K562 (cell line): ENCODE data around the gene PDIA4. TPM values are rescaled to one million over a fixed set of nuclear protein-coding genes. Genes with fewer than 3 reads are reported as not detected.

ENCODE experiments used
- ASH1L ChIP-seq: fragments of 450-650 bp; IDR thresholded peaks from 2 replicates; pipeline ENCODE4 v1.6.1; 2018; ENCODE audit warnings: borderline replicate concordance, mild to moderate bottlenecking, low read depth; ENCODE audit not compliant: partially characterized antibody
- CEBPG ChIP-seq, 3 experiments: fragments of 200-800 bp in 1 of 3; sonication (Bioruptor generic) in 1 of 3; sonication (generic) in 1 of 3; formaldehyde crosslinking in 1 of 3; IDR thresholded peaks in 2 of 3; conservative IDR thresholded peaks in 1 of 3; 2 replicates each; pipeline versions ENCODE4 v1.6.1 to v1.8.0; 2016 to 2022; ENCODE audit warnings: missing compliant biosample characterization in 2 of 3, missing genetic modification characterization in 2 of 3, mild to moderate bottlenecking in 1 of 3, missing genetic modification reagents in 1 of 3
- EP400 ChIP-seq: fragments of 450-650 bp; IDR thresholded peaks from 2 replicates; pipeline ENCODE4 v1.6.1; 2017; ENCODE audit warnings: antibody characterized with exemption, mild to moderate bottlenecking, moderate library complexity
- FOS ChIP-seq: IDR thresholded peaks from 3 replicates; pipeline ENCODE4 v1.6.1; 2011; ENCODE audit not compliant: insufficient read length; ENCODE audit errors: extremely low read depth
- HNRNPH1 ChIP-seq: fragments of 200-400 bp; formaldehyde crosslinking; optimal IDR thresholded peaks from 2 replicates; pipeline ENCODE3; 2017; ENCODE audit warnings: low read depth, mild to moderate bottlenecking, low read length, moderate library complexity
- MYNN ChIP-seq, 2 experiments: sonication (generic); formaldehyde crosslinking in 1 of 2; IDR thresholded peaks; 2 replicates each; pipeline versions ENCODE4 v1.5.0 to v1.6.1; 2016 to 2020; ENCODE audit warnings: antibody characterized with exemption in 1 of 2, missing genetic modification reagents in 1 of 2
- NR2C2 ChIP-seq, 2 experiments: fragments of 200-800 bp in 1 of 2; sonication (Bioruptor generic) in 1 of 2; sonication (generic) in 1 of 2; formaldehyde crosslinking in 1 of 2; IDR thresholded peaks; 2 replicates each; pipeline versions ENCODE4 v1.6.1 to v1.8.0; 2016 to 2022; ENCODE audit warnings: mild to moderate bottlenecking in 1 of 2, missing compliant biosample characterization in 1 of 2, missing genetic modification characterization in 1 of 2, missing genetic modification reagents in 1 of 2
- RBM34 ChIP-seq: fragments of 200-400 bp; formaldehyde crosslinking; IDR thresholded peaks from 2 replicates; pipeline ENCODE4 v1.6.1; 2018; ENCODE audit warnings: low read length, borderline replicate concordance; ENCODE audit not compliant: insufficient read depth
- RFX1 ChIP-seq: fragments of 450-650 bp; IDR thresholded peaks from 2 replicates; pipeline ENCODE4 v1.6.1; 2016; ENCODE audit warnings: mild to moderate bottlenecking, moderate library complexity
- RHOXF2B ChIP-seq: fragments of 250-450 bp; sonication (Bioruptor Pico); conservative IDR thresholded peaks from 2 replicates; pipeline ENCODE4 v1.5.1; 2021
- SAFB ChIP-seq: fragments of 200-400 bp; formaldehyde crosslinking; IDR thresholded peaks from 2 replicates; pipeline ENCODE4 v1.6.1; 2017; ENCODE audit warnings: low read depth, low read length, borderline replicate concordance
- SREBF2 ChIP-seq: sonication (generic); formaldehyde crosslinking; IDR thresholded peaks from 2 replicates; pipeline ENCODE4 v1.4.0; 2020; ENCODE audit warnings: mild to moderate bottlenecking, missing genetic modification reagents
- TFAM ChIP-seq: fragments of 250-450 bp; sonication (Bioruptor Pico); conservative IDR thresholded peaks from 2 replicates; pipeline ENCODE4 v1.5.0; 2021; ENCODE audit warnings: mild to moderate bottlenecking, moderate library complexity
- THRAP3 ChIP-seq: fragments of 450-650 bp; IDR thresholded peaks from 2 replicates; pipeline ENCODE4 v1.6.1; 2016; ENCODE audit warnings: mild to moderate bottlenecking, inconsistent platforms, borderline replicate concordance
- U2AF2 ChIP-seq: fragments of 200-400 bp; formaldehyde crosslinking; optimal IDR thresholded peaks from 2 replicates; pipeline ENCODE3; 2017; ENCODE audit warnings: low read depth, mild to moderate bottlenecking, low read length
- ZKSCAN3 ChIP-seq: fragments of 250-450 bp; sonication (Bioruptor Pico); IDR thresholded peaks from 2 replicates; pipeline ENCODE4 v1.4.0; 2020
- ZNF197 ChIP-seq: fragments of 200-800 bp; sonication (Bioruptor generic); IDR thresholded peaks from 2 replicates; pipeline ENCODE4 v1.6.1; 2016; ENCODE audit warnings: low read depth, missing genetic modification characterization, missing compliant biosample characterization
- ZNF212 ChIP-seq: fragments of 450-650 bp; formaldehyde crosslinking; IDR thresholded peaks from 2 replicates; pipeline ENCODE4 v1.4.0; 2020; ENCODE audit warnings: mild to moderate bottlenecking
- polyA plus RNA-seq, 8 experiments: library from polyadenylated mRNA; depleted of rRNA in 4 of 8; stranded (reverse) in 5 of 8; unstranded in 3 of 8; fragments of >200 nt; fragmentation: Nextera tagmentation in 2 of 8; fragmentation: Illumina TruSeq in 1 of 8; extraction: Ambion mirVana in 2 of 8; extraction: Trizol in 1 of 8; gene quantifications; 2 replicates each; pipeline versions ENCODE4 v1.2.1 to v1.2.3, GENCODE V29; 2011 to 2014; ENCODE audit warnings: inconsistent platforms in 1 of 8, missing spikeins in 1 of 8
- total RNA-seq, 7 experiments: library from RNA; depleted of rRNA in 6 of 7; stranded (reverse); fragments of >200 nt in 6 of 7; fragmentation: Illumina TruSeq in 2 of 7; extraction: Trizol in 2 of 7; gene quantifications; 2 replicates each; pipeline versions ENCODE4 v1.2.1 to v1.2.3, GENCODE V29; 2011 to 2021; ENCODE audit warnings: low replicate concordance in 1 of 7
- TF ChIP-seq, protein P1 (sequence below): fragments of 250-450 bp; sonication (Bioruptor Pico); IDR thresholded peaks from 2 replicates; pipeline ENCODE4 v1.8.0; 2021; ENCODE audit warnings: mild to moderate bottlenecking, moderate library complexity
- TF ChIP-seq, protein P2 (sequence below): fragments of 450-650 bp; formaldehyde crosslinking; IDR thresholded peaks from 2 replicates; pipeline ENCODE4 v1.4.0; 2020; ENCODE audit warnings: mild to moderate bottlenecking, moderate library complexity
- TF ChIP-seq, protein P3 (sequence below): fragments of 250-450 bp; sonication (Bioruptor Pico); IDR thresholded peaks from 2 replicates; pipeline ENCODE4 v1.5.0; 2021
- TF ChIP-seq, protein P4 (sequence below): fragments of 450-650 bp; IDR thresholded peaks from 2 replicates; pipeline ENCODE4 v1.6.1; 2016; ENCODE audit warnings: missing biosample characterization, missing genetic modification characterization
- TF ChIP-seq, protein P5 (sequence below): fragments of 450-650 bp; conservative IDR thresholded peaks from 2 replicates; pipeline ENCODE4 v1.6.1; 2016; ENCODE audit warnings: missing genetic modification characterization, low read depth, mild to moderate bottlenecking, missing compliant biosample characterization, moderate library complexity

The PDIA4 gene
- total and polyA plus RNA-seq, 9 of the 15 experiments (the other 6 are each of a cell fraction or from before 2014, with no cell fraction given), result 9.1 to 175 (median 146) TPM

DNA sequence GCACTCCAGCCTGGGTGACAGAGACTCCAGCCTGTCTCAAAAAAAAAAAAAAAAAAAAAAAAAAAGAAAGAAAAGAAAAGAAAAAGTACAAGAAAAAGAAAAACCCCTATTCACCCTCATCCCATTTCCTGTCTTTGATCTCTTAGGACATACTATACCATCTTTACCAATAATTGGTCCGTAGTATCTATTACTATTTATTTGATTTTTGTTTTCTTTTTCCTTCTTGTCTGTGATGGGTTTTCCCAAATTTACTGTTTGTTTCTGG is 41.6 kb downstream of the PDIA4 start (continued):
- TF ChIP-seq, protein P1, sequence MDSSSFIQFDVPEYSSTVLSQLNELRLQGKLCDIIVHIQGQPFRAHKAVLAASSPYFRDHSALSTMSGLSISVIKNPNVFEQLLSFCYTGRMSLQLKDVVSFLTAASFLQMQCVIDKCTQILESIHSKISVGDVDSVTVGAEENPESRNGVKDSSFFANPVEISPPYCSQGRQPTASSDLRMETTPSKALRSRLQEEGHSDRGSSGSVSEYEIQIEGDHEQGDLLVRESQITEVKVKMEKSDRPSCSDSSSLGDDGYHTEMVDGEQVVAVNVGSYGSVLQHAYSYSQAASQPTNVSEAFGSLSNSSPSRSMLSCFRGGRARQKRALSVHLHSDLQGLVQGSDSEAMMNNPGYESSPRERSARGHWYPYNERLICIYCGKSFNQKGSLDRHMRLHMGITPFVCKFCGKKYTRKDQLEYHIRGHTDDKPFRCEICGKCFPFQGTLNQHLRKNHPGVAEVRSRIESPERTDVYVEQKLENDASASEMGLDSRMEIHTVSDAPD (CRISPR knock-in tag), result no peak
- TF ChIP-seq CEBPG (CRISPR knock-in tag; IDR thresholded peaks at IDR 0.05) (no peak), CEBPG (tag; conservative IDR thresholded peaks at IDR 0.05 in 1 of 2, IDR thresholded peaks at IDR 0.05 in 1 of 2) (no peak), RBM34 (no peak), MYNN (IDR thresholded peaks at IDR 0.05) (0 out of 2 replicates have a peak, but pooled peaks have one; percentile 6), MYNN (CRISPR knock-in tag; IDR thresholded peaks at IDR 0.05) (no peak), ASH1L (peak; percentile 24), SREBF2 (CRISPR knock-in tag) (no peak), EP400 (peak; percentile 14; the same call in 1 of the 2 replicates), U2AF2 (no peak), NR2C2 (CRISPR knock-in tag; IDR thresholded peaks at IDR 0.05) (no peak), NR2C2 (tag; IDR thresholded peaks at IDR 0.05) (0 out of 2 replicates have a peak, but pooled peaks have one; percentile 22), FOS (no peak), HNRNPH1 (no peak), TFAM (CRISPR knock-in tag) (no peak), ZNF197 (CRISPR knock-in tag) (peak; percentile 8; the same call in 1 of the 2 replicates), THRAP3 (peak; percentile 90; the same call in 1 of the 2 replicates), ZNF212 (no peak), RHOXF2B (CRISPR knock-in tag) (no peak), RFX1 (no peak), SAFB (no peak), ZKSCAN3 (CRISPR knock-in tag) (no peak)
- TF ChIP-seq, protein P2, sequence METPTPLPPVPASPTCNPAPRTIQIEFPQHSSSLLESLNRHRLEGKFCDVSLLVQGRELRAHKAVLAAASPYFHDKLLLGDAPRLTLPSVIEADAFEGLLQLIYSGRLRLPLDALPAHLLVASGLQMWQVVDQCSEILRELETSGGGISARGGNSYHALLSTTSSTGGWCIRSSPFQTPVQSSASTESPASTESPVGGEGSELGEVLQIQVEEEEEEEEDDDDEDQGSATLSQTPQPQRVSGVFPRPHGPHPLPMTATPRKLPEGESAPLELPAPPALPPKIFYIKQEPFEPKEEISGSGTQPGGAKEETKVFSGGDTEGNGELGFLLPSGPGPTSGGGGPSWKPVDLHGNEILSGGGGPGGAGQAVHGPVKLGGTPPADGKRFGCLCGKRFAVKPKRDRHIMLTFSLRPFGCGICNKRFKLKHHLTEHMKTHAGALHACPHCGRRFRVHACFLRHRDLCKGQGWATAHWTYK (CRISPR knock-in tag), result no peak
- TF ChIP-seq, protein P3, sequence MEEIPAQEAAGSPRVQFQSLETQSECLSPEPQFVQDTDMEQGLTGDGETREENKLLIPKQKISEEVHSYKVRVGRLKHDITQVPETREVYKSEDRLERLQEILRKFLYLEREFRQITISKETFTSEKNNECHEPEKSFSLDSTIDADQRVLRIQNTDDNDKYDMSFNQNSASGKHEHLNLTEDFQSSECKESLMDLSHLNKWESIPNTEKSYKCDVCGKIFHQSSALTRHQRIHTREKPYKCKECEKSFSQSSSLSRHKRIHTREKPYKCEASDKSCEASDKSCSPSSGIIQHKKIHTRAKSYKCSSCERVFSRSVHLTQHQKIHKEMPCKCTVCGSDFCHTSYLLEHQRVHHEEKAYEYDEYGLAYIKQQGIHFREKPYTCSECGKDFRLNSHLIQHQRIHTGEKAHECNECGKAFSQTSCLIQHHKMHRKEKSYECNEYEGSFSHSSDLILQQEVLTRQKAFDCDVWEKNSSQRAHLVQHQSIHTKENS, result no peak
- TF ChIP-seq, protein P4, sequence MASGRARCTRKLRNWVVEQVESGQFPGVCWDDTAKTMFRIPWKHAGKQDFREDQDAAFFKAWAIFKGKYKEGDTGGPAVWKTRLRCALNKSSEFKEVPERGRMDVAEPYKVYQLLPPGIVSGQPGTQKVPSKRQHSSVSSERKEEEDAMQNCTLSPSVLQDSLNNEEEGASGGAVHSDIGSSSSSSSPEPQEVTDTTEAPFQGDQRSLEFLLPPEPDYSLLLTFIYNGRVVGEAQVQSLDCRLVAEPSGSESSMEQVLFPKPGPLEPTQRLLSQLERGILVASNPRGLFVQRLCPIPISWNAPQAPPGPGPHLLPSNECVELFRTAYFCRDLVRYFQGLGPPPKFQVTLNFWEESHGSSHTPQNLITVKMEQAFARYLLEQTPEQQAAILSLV, result peak; percentile 23; the same call in 1 of the 2 replicates
- TF ChIP-seq, protein P5, sequence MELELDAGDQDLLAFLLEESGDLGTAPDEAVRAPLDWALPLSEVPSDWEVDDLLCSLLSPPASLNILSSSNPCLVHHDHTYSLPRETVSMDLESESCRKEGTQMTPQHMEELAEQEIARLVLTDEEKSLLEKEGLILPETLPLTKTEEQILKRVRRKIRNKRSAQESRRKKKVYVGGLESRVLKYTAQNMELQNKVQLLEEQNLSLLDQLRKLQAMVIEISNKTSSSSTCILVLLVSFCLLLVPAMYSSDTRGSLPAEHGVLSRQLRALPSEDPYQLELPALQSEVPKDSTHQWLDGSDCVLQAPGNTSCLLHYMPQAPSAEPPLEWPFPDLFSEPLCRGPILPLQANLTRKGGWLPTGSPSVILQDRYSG (tag), result no peak
